SU-DHL-6 (cell line): Measurements from ENCODE around the gene FAM53B.

ENCODE experiments used
- EZH2phosphoT487 ChIP-seq: fragments of 200-600 bp; sonication (generic), shearing (Covaris generic); conservative IDR thresholded peaks from 2 replicates; pipeline ENCODE4 v1.6.1; 2018; ENCODE audit warnings: mild to moderate bottlenecking, antibody characterized with exemption, low read length, moderate library complexity, mixed read lengths
- TF ChIP-seq, protein P1 (sequence below): fragments of 200-600 bp; sonication (generic); IDR thresholded peaks from one replicate; pipeline ENCODE4 v1.5.1; 2017; ENCODE audit warnings: antibody characterized with exemption, mild to moderate bottlenecking, low read length, moderate library complexity; ENCODE audit not compliant: insufficient read depth, poor library complexity, severe bottlenecking

DNA sequence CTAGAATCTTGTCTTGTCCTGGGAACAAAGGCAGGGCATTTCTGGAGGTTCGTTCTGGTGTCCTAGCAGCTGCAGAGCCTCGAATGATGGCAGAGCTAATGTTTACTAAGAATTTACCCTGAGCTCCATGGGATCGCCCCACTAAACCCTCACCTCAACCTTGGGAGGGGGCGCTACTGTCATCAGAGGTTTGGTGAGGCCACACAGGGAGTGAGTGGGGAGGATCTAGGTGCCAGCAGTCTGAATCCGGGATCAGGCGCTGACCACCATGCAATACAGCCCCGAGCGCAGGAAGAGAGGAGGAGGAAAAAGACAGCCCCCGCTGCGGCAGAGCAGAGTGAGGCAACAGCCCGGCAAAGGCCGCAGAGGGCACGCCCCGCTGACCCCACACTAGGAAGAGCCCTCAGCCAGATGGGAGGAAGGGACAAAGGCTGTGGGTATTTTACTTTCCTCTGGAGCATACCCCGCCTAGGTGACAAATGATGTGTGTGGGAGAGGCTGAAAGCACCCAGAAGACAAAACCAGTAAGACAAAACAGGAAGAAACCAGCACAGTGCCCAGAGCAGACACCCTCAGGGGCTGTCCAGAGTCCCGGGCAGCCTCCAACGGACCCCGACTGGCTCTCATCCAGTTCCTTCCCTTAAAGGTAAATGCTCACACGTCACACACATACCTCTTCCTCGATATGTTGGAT, 103.5 kb downstream of the FAM53B start:
- TF ChIP-seq, protein P1, sequence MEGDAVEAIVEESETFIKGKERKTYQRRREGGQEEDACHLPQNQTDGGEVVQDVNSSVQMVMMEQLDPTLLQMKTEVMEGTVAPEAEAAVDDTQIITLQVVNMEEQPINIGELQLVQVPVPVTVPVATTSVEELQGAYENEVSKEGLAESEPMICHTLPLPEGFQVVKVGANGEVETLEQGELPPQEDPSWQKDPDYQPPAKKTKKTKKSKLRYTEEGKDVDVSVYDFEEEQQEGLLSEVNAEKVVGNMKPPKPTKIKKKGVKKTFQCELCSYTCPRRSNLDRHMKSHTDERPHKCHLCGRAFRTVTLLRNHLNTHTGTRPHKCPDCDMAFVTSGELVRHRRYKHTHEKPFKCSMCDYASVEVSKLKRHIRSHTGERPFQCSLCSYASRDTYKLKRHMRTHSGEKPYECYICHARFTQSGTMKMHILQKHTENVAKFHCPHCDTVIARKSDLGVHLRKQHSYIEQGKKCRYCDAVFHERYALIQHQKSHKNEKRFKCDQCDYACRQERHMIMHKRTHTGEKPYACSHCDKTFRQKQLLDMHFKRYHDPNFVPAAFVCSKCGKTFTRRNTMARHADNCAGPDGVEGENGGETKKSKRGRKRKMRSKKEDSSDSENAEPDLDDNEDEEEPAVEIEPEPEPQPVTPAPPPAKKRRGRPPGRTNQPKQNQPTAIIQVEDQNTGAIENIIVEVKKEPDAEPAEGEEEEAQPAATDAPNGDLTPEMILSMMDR = no peak
- TF ChIP-seq EZH2phosphoT487 = no peak
